Activated CD4-positive, CD25-positive, alpha-beta regulatory T cell treated with anti-CD3 and anti-CD28 coated beads, Interleukin-2, amount 50 U/mL, for 16 hours (primary cell): ENCODE results near the gene KANK3.
"Not testable (repeated sequence)": the region's sequence is repeated elsewhere in the genome, so short reads cannot be mapped to it uniquely, and the experiment has no call there.

Source experiments
- DNase-seq: peaks from one replicate; pipeline ENCODE4 v3.0.0-alpha.2; 2020; ENCODE audit warnings: low read depth, low spot score

The KANK3 gene

GRCh38 chr19:8371011-8371804, 28.1 kb upstream of the KANK3 start:
- no peak for DNase-seq

GRCh38 chr19:8370176-8371010, 27.3 kb upstream of the KANK3 start:
- no peak for DNase-seq

GRCh38 chr19:8367327-8368001, 24.4 kb upstream of the KANK3 start:
- no peak for DNase-seq

- DNase-seq, result no peak
Measured at GRCh38 chr19:8366961-8367326, 23.9 kb upstream of the KANK3 start.

GRCh38 chr19:8366121-8366581, 23.1 kb upstream of the KANK3 start:
- DNase-seq, result no peak

- DNase-seq, result peak; percentile 2
Measured at GRCh38 chr19:8363803-8364771, 21.0 kb upstream of the KANK3 start, which contains the start of gene ANGPTL4. Gene ANGPTL4 (plus strand): TSS chr19:8364155. CDS start chr19:8364322, 167 bp downstream.

GRCh38 chr19:8361921-8362793, 19.1 kb upstream of the KANK3 start:
- DNase-seq, result no peak

GRCh38 chr19:8360196-8360595, 17.1 kb upstream of the KANK3 start:
- DNase-seq, result no peak

- no peak for DNase-seq
Measured at GRCh38 chr19:8358948-8359347, 15.9 kb upstream of the KANK3 start.

GRCh38 chr19:8357007-8357521, 14.0 kb upstream of the KANK3 start:
- no peak for DNase-seq

GRCh38 chr19:8355631-8356402, 12.8 kb upstream of the KANK3 start:
- no peak for DNase-seq

- not testable (repeated sequence) for DNase-seq
Measured at GRCh38 chr19:8352845-8353244, 9.8 kb upstream of the KANK3 start.

GRCh38 chr19:8352134-8352827, 9.2 kb upstream of the KANK3 start:
- DNase-seq, result no peak

GRCh38 chr19:8349629-8350372, 6.7 kb upstream of the KANK3 start:
- not testable (repeated sequence) for DNase-seq

- no peak for DNase-seq
Measured at GRCh38 chr19:8343483-8343844, 402 bp upstream of the KANK3 start.

GRCh38 chr19:8342316-8342683, 762 bp downstream of the KANK3 start:
- DNase-seq, result no peak

GRCh38 chr19:8341504-8341903, 1.6 kb downstream of the KANK3 start:
- DNase-seq, result not testable (repeated sequence)
